ENCODE measurements around the gene GNAS.

GNAS gene

GRCh38 chr20:58853976-58854637, 1.6 kb downstream of the GNAS start:
- TF ChIP-seq, protein P1, sequence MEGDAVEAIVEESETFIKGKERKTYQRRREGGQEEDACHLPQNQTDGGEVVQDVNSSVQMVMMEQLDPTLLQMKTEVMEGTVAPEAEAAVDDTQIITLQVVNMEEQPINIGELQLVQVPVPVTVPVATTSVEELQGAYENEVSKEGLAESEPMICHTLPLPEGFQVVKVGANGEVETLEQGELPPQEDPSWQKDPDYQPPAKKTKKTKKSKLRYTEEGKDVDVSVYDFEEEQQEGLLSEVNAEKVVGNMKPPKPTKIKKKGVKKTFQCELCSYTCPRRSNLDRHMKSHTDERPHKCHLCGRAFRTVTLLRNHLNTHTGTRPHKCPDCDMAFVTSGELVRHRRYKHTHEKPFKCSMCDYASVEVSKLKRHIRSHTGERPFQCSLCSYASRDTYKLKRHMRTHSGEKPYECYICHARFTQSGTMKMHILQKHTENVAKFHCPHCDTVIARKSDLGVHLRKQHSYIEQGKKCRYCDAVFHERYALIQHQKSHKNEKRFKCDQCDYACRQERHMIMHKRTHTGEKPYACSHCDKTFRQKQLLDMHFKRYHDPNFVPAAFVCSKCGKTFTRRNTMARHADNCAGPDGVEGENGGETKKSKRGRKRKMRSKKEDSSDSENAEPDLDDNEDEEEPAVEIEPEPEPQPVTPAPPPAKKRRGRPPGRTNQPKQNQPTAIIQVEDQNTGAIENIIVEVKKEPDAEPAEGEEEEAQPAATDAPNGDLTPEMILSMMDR (IDR thresholded peaks at IDR 0.05; ENCODE audit: low read depth, low read length) = no peak
- no peak overlapping the region for H3K4me3 ChIP-seq (ENCODE audit: low read depth, low read length)

DNA sequence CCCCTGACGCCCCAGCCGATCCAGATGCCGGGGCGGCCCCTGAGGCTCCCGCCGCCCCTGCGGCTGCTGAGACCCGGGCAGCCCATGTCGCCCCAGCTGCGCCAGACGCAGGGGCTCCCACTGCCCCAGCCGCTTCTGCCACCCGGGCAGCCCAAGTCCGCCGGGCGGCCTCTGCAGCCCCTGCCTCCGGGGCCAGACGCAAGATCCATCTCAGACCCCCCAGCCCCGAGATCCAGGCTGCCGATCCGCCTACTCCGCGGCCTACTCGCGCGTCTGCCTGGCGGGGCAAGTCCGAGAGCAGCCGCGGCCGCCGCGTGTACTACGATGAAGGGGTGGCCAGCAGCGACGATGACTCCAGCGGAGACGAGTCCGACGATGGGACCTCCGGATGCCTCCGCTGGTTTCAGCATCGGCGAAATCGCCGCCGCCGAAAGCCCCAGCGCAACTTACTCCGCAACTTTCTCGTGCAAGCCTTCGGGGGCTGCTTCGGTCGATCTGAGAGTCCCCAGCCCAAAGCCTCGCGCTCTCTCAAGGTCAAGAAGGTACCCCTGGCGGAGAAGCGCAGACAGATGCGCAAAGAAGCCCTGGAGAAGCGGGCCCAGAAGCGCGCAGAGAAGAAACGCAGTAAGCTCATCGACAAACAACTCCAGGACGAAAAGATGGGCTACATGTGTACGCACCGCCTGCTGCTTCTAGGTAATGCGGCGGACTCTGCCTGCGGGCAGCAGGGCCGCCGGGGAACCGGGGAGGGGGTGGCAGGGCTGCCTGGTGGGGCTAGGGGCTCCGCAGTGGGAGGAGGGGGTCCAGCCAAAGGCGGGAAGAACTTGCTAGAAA, 2.3 kb downstream of the GNAS start:
- TF ChIP-seq, protein P1 (IDR thresholded peaks at IDR 0.05; ENCODE audit: low read depth, low read length) = no peak
- no peak overlapping the region for H3K4me3 ChIP-seq (ENCODE audit: low read depth, low read length)

DNA sequence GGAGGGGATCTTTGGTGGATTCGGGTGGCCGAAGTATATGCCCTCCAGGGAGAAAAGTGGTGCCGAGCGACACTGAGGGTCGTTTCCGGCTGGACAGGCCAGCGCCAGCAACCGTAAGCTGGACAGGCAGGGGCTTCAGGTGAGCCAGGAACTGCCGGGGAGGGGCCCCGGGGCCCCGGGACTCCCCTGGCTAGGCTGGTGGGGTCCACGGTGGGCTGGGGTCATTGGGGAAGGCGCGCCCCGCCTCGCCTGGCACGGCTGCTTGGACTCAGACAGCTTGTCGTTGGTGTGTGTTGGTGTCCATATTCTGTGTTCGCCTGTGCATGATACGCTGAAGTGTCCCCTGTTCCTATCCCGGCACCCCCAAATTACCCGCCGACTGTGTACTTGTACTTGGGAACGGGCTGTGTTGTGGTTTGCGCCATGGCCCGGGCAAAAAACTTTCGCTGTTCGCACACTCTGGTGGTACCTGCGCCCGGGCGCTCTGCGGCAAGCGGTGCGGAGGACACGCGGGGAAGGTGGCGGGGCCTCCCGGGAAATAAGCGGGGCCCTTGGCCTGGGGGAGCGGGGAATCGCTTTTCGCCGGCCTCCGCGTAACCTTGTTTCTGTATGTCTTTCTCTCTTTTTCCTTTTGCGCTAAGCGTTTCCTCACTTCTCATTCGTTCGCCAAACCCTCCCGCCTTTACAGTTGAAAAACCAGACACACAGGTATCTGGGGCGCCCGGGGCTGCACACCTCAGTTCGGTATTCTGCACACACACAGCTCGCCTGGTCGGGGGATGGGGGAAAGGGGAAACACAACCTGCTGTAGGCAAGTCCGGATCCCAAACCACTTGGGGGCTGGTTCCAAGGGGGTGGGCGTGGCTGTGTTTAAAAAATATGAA, 3.2 kb downstream of the GNAS start:
- no peak overlapping the region for H3K4me3 ChIP-seq (ENCODE audit: low read depth, low read length)
- TF ChIP-seq, protein P1 (IDR thresholded peaks at IDR 0.05; ENCODE audit: low read depth, low read length) = no peak

- TF ChIP-seq, protein P1 (IDR thresholded peaks at IDR 0.05; ENCODE audit: low read depth, low read length) = no peak
Observed at GRCh38 chr20:58863044-58863790, 10.7 kb downstream of the GNAS start.

DNA sequence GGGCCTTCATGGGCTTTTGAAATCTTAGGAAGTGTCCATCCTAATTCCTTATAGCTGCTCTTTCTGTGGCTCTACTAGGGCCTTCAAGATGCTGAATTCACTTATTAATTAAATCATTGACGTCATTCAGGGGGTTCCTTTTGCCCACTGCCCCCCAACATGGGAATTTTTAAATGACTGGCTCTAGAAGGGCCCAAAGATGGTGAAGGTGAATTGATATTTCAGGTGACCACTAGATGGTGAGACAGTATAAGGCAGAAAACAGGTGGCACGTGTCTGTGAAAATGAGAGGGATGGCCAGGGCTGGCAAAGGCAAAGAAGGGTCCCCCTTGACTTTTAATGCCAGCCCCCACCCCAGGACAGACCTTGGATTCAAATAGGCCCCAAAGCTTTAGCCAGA, 11.8 kb downstream of the GNAS start:
- no peak overlapping the region for H3K4me3 ChIP-seq (ENCODE audit: low read depth, low read length)
- TF ChIP-seq, protein P1 (IDR thresholded peaks at IDR 0.05; ENCODE audit: low read depth, low read length) = no peak

More at GRCh38 chr20:58863044-58863790, 10.7 kb downstream of the GNAS start:
- no peak overlapping the region for H3K4me3 ChIP-seq (ENCODE audit: low read depth, low read length)

DNA sequence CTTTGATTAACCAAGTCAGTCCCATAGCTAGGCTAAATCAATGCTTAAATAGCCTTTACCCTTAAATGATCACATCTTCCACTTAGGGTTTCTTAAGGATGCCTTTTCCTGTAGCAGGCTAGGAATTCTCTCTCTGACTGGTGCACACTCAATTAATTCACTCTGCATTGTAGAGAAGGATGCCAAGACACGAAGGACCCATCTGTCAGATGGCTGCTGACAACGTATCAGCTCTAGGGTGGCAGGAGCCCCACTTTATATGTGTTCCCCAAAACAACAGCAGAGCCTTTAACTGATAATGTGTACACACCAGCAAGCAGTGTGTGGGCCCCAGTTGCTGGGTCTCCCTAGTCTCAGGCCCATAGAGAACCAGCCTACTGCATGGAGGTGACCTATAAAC, 13.3 kb downstream of the GNAS start:
- H3K4me3 ChIP-seq (ENCODE audit: low read depth, low read length) = no peak overlapping the region
- TF ChIP-seq, protein P1 (IDR thresholded peaks at IDR 0.05; ENCODE audit: low read depth, low read length) = no peak

Measured in WI38 (cell line).